Liver (tissue), 9 donors: ENCODE data around the gene CREB1. TPM values are rescaled to one million over a fixed set of nuclear protein-coding genes. Genes with fewer than 3 reads are reported as not detected.

Experiments
- DNase-seq: peaks from one replicate; pipeline ENCODE4 v3.0.0-alpha.2; 2017; ENCODE audit warnings: low spot score
- H3K27ac ChIP-seq, 2 donors: one replicate each; pipeline ENCODE4 v1.7.0; 2013; ENCODE audit warnings: inconsistent platforms in 2 of 2, low read length in 2 of 2, control low read depth in 1 of 2, low read depth in 1 of 2, mild to moderate bottlenecking in 1 of 2
- H3K27me3 ChIP-seq, 4 donors: one replicate each; pipeline versions ENCODE4 v1.6.1 to v1.7.0; 2013; ENCODE audit warnings: low read length in 3 of 4, inconsistent platforms in 1 of 4, mild to moderate bottlenecking in 1 of 4, moderate library complexity in 1 of 4; ENCODE audit not compliant: control insufficient read depth in 4 of 4, insufficient read depth in 4 of 4
- H3K36me3 ChIP-seq, 4 donors: one replicate each; pipeline versions ENCODE4 v1.6.1 to v1.7.0; 2013; ENCODE audit warnings: low read length in 3 of 4, mild to moderate bottlenecking in 3 of 4, low read depth in 1 of 4, moderate library complexity in 1 of 4; ENCODE audit not compliant: control insufficient read depth in 4 of 4, insufficient read depth in 3 of 4
- H3K4me1 ChIP-seq, 4 donors: one replicate each; pipeline versions ENCODE4 v1.6.1 to v1.7.0; 2013; ENCODE audit warnings: low read length in 3 of 4, mild to moderate bottlenecking in 3 of 4, moderate library complexity in 1 of 4; ENCODE audit not compliant: control insufficient read depth in 4 of 4, insufficient read depth in 4 of 4
- H3K4me3 ChIP-seq, 3 donors: one replicate each; pipeline versions ENCODE4 v1.6.1 to v1.7.0; 2013; ENCODE audit warnings: low read length in 3 of 3, control low read depth in 1 of 3, low read depth in 1 of 3, mild to moderate bottlenecking in 1 of 3
- H3K9ac ChIP-seq, 2 donors: one replicate each; pipeline ENCODE4 v1.7.0; 2013; ENCODE audit warnings: low read length in 2 of 2, mild to moderate bottlenecking in 2 of 2, moderate library complexity in 2 of 2, control low read depth in 1 of 2, low read depth in 1 of 2
- H3K9me3 ChIP-seq, 4 donors: one replicate each; pipeline versions ENCODE4 v1.6.1 to v1.7.0; 2013; ENCODE audit warnings: low read length in 3 of 4; ENCODE audit not compliant: control insufficient read depth in 4 of 4
- ATF3 ChIP-seq: IDR thresholded peaks from 2 replicates; pipeline ENCODE4 v1.6.1; 2016; ENCODE audit warnings: antibody characterized with exemption
- CTCF ChIP-seq: fragments of 150-350 bp; IDR thresholded peaks from 2 replicates; pipeline ENCODE4 v1.5.1; 2017; ENCODE audit warnings: improper control_type of control experiment, low read depth, low read length; ENCODE audit not compliant: missing input control
- EGR1 ChIP-seq, 2 donors: IDR thresholded peaks; 2 replicates each; pipeline ENCODE4 v1.6.1; 2016 to 2018; ENCODE audit warnings: antibody characterized with exemption in 2 of 2, low read depth in 2 of 2
- FOXA1 ChIP-seq: IDR thresholded peaks from 2 replicates; pipeline ENCODE4 v1.6.1; 2016; ENCODE audit warnings: antibody characterized with exemption
- FOXA2 ChIP-seq: IDR thresholded peaks from 2 replicates; pipeline ENCODE4 v1.6.1; 2016; ENCODE audit warnings: antibody characterized with exemption
- JUND ChIP-seq, 2 donors: IDR thresholded peaks; 2 replicates each; pipeline ENCODE4 v1.6.1; 2016; ENCODE audit warnings: antibody characterized with exemption in 2 of 2
- MAX ChIP-seq: IDR thresholded peaks from 2 replicates; pipeline ENCODE4 v1.6.1; 2016; ENCODE audit warnings: antibody characterized with exemption
- NR2F2 ChIP-seq: IDR thresholded peaks from 2 replicates; pipeline ENCODE4 v1.6.1; 2016; ENCODE audit warnings: antibody characterized with exemption
- RAD21 ChIP-seq, 2 donors: IDR thresholded peaks; 2 replicates each; pipeline ENCODE4 v1.6.1; 2016; ENCODE audit warnings: antibody characterized with exemption in 2 of 2, mild to moderate bottlenecking in 2 of 2
- RXRA ChIP-seq, 2 donors: IDR thresholded peaks; 2 replicates each; pipeline ENCODE4 v1.6.1; 2017 to 2018; ENCODE audit warnings: antibody characterized with exemption in 2 of 2, mild to moderate bottlenecking in 1 of 2
- YY1 ChIP-seq: IDR thresholded peaks from 2 replicates; pipeline ENCODE4 v1.6.1; 2016; ENCODE audit warnings: antibody characterized with exemption, mild to moderate bottlenecking
- ZBTB33 ChIP-seq: IDR thresholded peaks from 2 replicates; pipeline ENCODE4 v1.6.1; 2016; ENCODE audit warnings: antibody characterized with exemption
- WGBS: extraction: QIAGEN DNeasy Blood & Tissue Kit; methylation state at CpG from one replicate; pipeline ENCODE4 v1.1.7; 2013; 5-methylcytosine and 5-hydroxymethylcytosine counted together
- polyA plus RNA-seq, 2 donors: library from polyadenylated mRNA; stranded (reverse) in 1 of 2; unstranded in 1 of 2; fragments of 200-250 nt in 1 of 2; fragments of >200 nt in 1 of 2; fragmentation: Nextera tagmentation in 1 of 2; extraction: Ambion mirVana in 1 of 2; gene quantifications; one replicate each; pipeline versions ENCODE4 v1.2.1 to v1.2.3, GENCODE V29; 2013 to 2015
- total RNA-seq, 2 donors: library from RNA; depleted of rRNA; stranded (reverse); fragments of >200 nt; gene quantifications; one replicate each; pipeline ENCODE4 v1.2.3, GENCODE V29; 2014
- donor health status: healthy.
- donor health status: healthy.
- donor health status: healthy.
- donor health status: healthy.
- donor health status: healthy.

CREB1 gene
- total and polyA plus RNA-seq, 4 donors = 4.4 to 24.4 (median 14.5) TPM

GRCh38 chr2:207594731-207595130 is 65.0 kb downstream of the CREB1 start:
- Histone ChIP-seq H3K4me1 (peaks cover 0 to 3% (median 0%) of the 10 kb centered on the region in 4 donors), H3K27me3 (no peaks in the 10 kb centered on the region), H3K36me3 (peaks cover 0 to 14% (median 2%) of the 10 kb centered on the region in 4 donors), H3K9ac (no peak overlapping the region), H3K27ac (no peak overlapping the region), H3K4me3 (no peak overlapping the region), H3K9me3 (no peaks in the 10 kb centered on the region)
- TF ChIP-seq ATF3 (no peak), NR2F2 (no peak), JUND (IDR thresholded peaks at IDR 0.05) (no peak)
- no peak for DNase-seq
- 99% methylated on average over 4 of the region's 4 CpGs for WGBS

- H3K27me3 ChIP-seq = no peaks in the 10 kb centered on the region
- H3K4me3 ChIP-seq = no peak overlapping the region
- H3K27ac ChIP-seq = no peak overlapping the region
- peaks cover 0 to 8% (median 0%) of the 10 kb centered on the region in 4 donors for H3K36me3 ChIP-seq
- H3K9me3 ChIP-seq = no peaks in the 10 kb centered on the region
- TF ChIP-seq YY1 (no peak), RAD21 (IDR thresholded peaks at IDR 0.05) (no peak), FOXA2 (no peak), CTCF (no peak), FOXA1 (no peak), EGR1 (IDR thresholded peaks at IDR 0.05; ENCODE audit: low read depth in 2 of 2) (no peak), ATF3 (no peak), RXRA (IDR thresholded peaks at IDR 0.05) (no peak), MAX (no peak)
- no peak overlapping the region for H3K9ac ChIP-seq
- H3K4me1 ChIP-seq = no peaks in the 10 kb centered on the region
- no peak for DNase-seq
Observed at GRCh38 chr2:207599636-207600035, 69.9 kb downstream of the CREB1 start.

- H3K36me3 ChIP-seq = peaks cover 0 to 8% (median under 1%) of the 10 kb centered on the region in 4 donors
- H3K27ac ChIP-seq = no peak overlapping the region
- H3K27me3 ChIP-seq = no peaks in the 10 kb centered on the region
- no peak for TF ChIP-seq ZBTB33
- no peak for TF ChIP-seq ATF3
- no peaks in the 10 kb centered on the region for H3K4me1 ChIP-seq
- no peak for DNase-seq
- no peak overlapping the region for H3K9ac ChIP-seq
- H3K4me3 ChIP-seq = no peak overlapping the region
- no peaks in the 10 kb centered on the region for H3K9me3 ChIP-seq
Observed at GRCh38 chr2:207600231-207600630, 70.5 kb downstream of the CREB1 start.
